Measurements from ENCODE around the gene CSHL1.

- TF ChIP-seq CTCF (IDR thresholded peaks at IDR 0.05), result no peak
- no peak for TF ChIP-seq POLR2A (IDR thresholded peaks at IDR 0.05)
These were observed 29.5 kb upstream of the CSHL1 start for GRCh38 chr17:63940584-63940983.
